AG04450 (cell line): ENCODE measurements around the gene SMIM35. TPM values are rescaled to one million over a fixed set of nuclear protein-coding genes. Genes with fewer than 3 reads are reported as not detected.

ENCODE experiments used
- CTCF ChIA-PET: fragments of 300-600, 350-600 bp; formaldehyde crosslinking; extraction: SDS; loops from one replicate; lab custom pipeline; 2022; ENCODE audit warnings: antibody characterized with exemption, inconsistent platforms; lab: Charles Lee
- POLR2A ChIA-PET: fragments of 350-600 bp; formaldehyde crosslinking; extraction: SDS; loops from one replicate; lab custom pipeline; 2021; ENCODE audit warnings: antibody characterized with exemption, inconsistent platforms; lab: Yijun Ruan, JAX
- DNase-seq: peaks from one replicate; pipeline ENCODE4 v3.0.0-alpha.2; 2011; ENCODE audit warnings: low read depth, low spot score
- H3K27ac ChIP-seq: one replicate; pipeline ENCODE4 v1.5.1; 2012; ENCODE audit warnings: low read depth, low read length, control low read depth
- H3K27me3 ChIP-seq: one replicate; pipeline ENCODE4 v1.6.0; 2012; ENCODE audit warnings: low read length; ENCODE audit not compliant: control insufficient read depth, insufficient read depth
- H3K4me3 ChIP-seq: 2 replicates; pipeline ENCODE4 v1.5.1; 2011; ENCODE audit warnings: mild to moderate bottlenecking, low read depth, low read length, control low read depth
- H3K9me3 ChIP-seq: 2 replicates; pipeline ENCODE4 v1.5.1; 2012; ENCODE audit warnings: low read length; ENCODE audit not compliant: control insufficient read depth, insufficient read depth
- CTCF ChIP-seq: IDR thresholded peaks from 2 replicates; pipeline ENCODE4 v1.5.1; 2011; ENCODE audit warnings: low read depth, low read length, control low read depth, inconsistent platforms
- polyA plus RNA-seq: library from polyadenylated mRNA; depleted of rRNA; stranded (reverse); fragments of >200 nt; gene quantifications from 2 replicates; pipeline ENCODE4 v1.2.3, GENCODE V29; 2011

Gene SMIM35
- polyA plus RNA-seq, 1 experiment, result not detected

GRCh38 chr11:118108513-118108912, 21.8 kb upstream of the SMIM35 start:
- TF ChIP-seq CTCF, result no peak
- ChIA-PET CTCF (no interaction called here), POLR2A (no interaction called here)
- no peaks in the 10 kb centered on the region for H3K9me3 ChIP-seq
- no peak for DNase-seq
- H3K27ac ChIP-seq, result no peak overlapping the region
- H3K4me3 ChIP-seq, result no peak overlapping the region
- peaks cover 5% of the 10 kb centered on the region for H3K27me3 ChIP-seq

- Histone ChIP-seq H3K9me3 (no peaks in the 10 kb centered on the region), H3K27ac (no peak overlapping the region), H3K4me3 (no peak overlapping the region), H3K27me3 (peaks cover 3% of the 10 kb centered on the region)
- ChIA-PET POLR2A (no interaction called here), CTCF (interaction anchor here (0.8 kb wide), 1 partner anchor 681 kb away, joined by 3 read pairs; no protein-coding TSS in a partner anchor)
- TF ChIP-seq CTCF, result no peak
- DNase-seq, result no peak
Measured at GRCh38 chr11:118106789-118107335, 20.1 kb upstream of the SMIM35 start.

- Histone ChIP-seq H3K27ac (no peak overlapping the region), H3K9me3 (no peaks in the 10 kb centered on the region), H3K27me3 (peaks cover 3% of the 10 kb centered on the region), H3K4me3 (no peak overlapping the region)
- TF ChIP-seq CTCF, result no peak
- CTCF ChIA-PET, result interaction anchor here (0.8 kb wide), 1 partner anchor 679 kb away, joined by 3 read pairs; no protein-coding TSS in a partner anchor
- DNase-seq, result no peak
- POLR2A ChIA-PET, result no interaction called here
Measured at GRCh38 chr11:118105657-118106305, 19.0 kb upstream of the SMIM35 start.

GRCh38 chr11:118104491-118104890, 17.7 kb upstream of the SMIM35 start:
- H3K27me3 ChIP-seq, result peaks cover 3% of the 10 kb centered on the region
- H3K4me3 ChIP-seq, result no peak overlapping the region
- no peak for TF ChIP-seq CTCF
- no peak for DNase-seq
- CTCF ChIA-PET, result no interaction called here
- no peaks in the 10 kb centered on the region for H3K9me3 ChIP-seq
- no peak overlapping the region for H3K27ac ChIP-seq
- POLR2A ChIA-PET, result no interaction called here

GRCh38 chr11:118102721-118103261, 16.0 kb upstream of the SMIM35 start:
- POLR2A ChIA-PET, result no interaction called here
- H3K9me3 ChIP-seq, result no peaks in the 10 kb centered on the region

More at GRCh38 chr11:118102721-118103261, 16.0 kb upstream of the SMIM35 start:
- Histone ChIP-seq H3K27ac (no peak overlapping the region), H3K4me3 (no peak overlapping the region), H3K27me3 (no peaks in the 10 kb centered on the region)
- TF ChIP-seq CTCF, result no peak
- DNase-seq, result no peak
- CTCF ChIA-PET, result no interaction called here
